Calu3 (cell line): ENCODE measurements around the gene HERC5. TPM values are rescaled to one million over a fixed set of nuclear protein-coding genes. Genes with fewer than 3 reads are reported as not detected.

Experiments
- BruUV-seq: library from RNA; stranded (reverse); fragments of 400-500 nt; replicated peaks from 2 replicates; lab custom pipeline; 2021; lab: Mats Ljungman, UMichigan
- CTCF ChIA-PET: fragments of 300-600 bp; sonication (Branson Sonifier 250); formaldehyde crosslinking; loops from one replicate; lab custom pipeline; 2022; ENCODE audit warnings: antibody characterized with exemption; lab: Charles Lee
- DNase-seq: peaks from one replicate; pipeline ENCODE4 v3.0.0; 2022
- H3K27ac Mint-ChIP-seq: one replicate; pipeline ENCODE4 v1.8.0; 2022; ENCODE audit warnings: mixed read lengths; ENCODE audit not compliant: unreplicated experiment
- H3K27me3 Mint-ChIP-seq: one replicate; pipeline ENCODE4 v1.8.0; 2022; ENCODE audit warnings: mixed read lengths; ENCODE audit not compliant: unreplicated experiment
- H3K36me3 Mint-ChIP-seq: one replicate; pipeline ENCODE4 v1.8.0; 2022; ENCODE audit warnings: mild to moderate bottlenecking, moderate library complexity, mixed read lengths; ENCODE audit not compliant: insufficient read depth, unreplicated experiment
- H3K4me1 Mint-ChIP-seq: one replicate; pipeline ENCODE4 v1.8.0; 2022; ENCODE audit warnings: mild to moderate bottlenecking, low read depth, mixed read lengths; ENCODE audit not compliant: unreplicated experiment
- H3K4me3 Mint-ChIP-seq: one replicate; pipeline ENCODE4 v1.8.0; 2022; ENCODE audit warnings: mild to moderate bottlenecking, low read depth, moderate library complexity, mixed read lengths; ENCODE audit not compliant: unreplicated experiment
- H3K9me3 Mint-ChIP-seq: one replicate; pipeline ENCODE4 v1.8.0; 2022; ENCODE audit warnings: low read depth, mixed read lengths; ENCODE audit not compliant: unreplicated experiment
- CTCF ChIP-seq: fragments of 200-600 bp; IDR thresholded peaks from one replicate; pipeline ENCODE4 v1.8.0; 2022; ENCODE audit warnings: antibody characterized with exemption; ENCODE audit not compliant: unreplicated experiment
- intact Hi-C: fragments of 100-400 bp; cut with micrococcal nuclease; formaldehyde crosslinking; loops from one replicate; pipeline ENCODE4 v1.10.0; 2022; ENCODE audit not compliant: unreplicated experiment
- total RNA-seq: library from RNA; stranded (reverse); gene quantifications from 2 replicates; pipeline ENCODE4 v1.2.3, GENCODE V29; 2022

The HERC5 gene
- total RNA-seq, 1 experiment from 2014 or later: 20.1 TPM

GRCh38 chr4:88477229-88477860 is 20.4 kb downstream of the HERC5 start:
- DNase-seq: no peak
- H3K36me3 Mint-ChIP-seq: no peaks in the 10 kb centered on the region
- no peak overlapping the region for H3K4me3 Mint-ChIP-seq
- CTCF ChIA-PET: no interaction called here
- no peaks in the 10 kb centered on the region for H3K27me3 Mint-ChIP-seq
- no peak for TF ChIP-seq CTCF
- H3K4me1 Mint-ChIP-seq: no peaks in the 10 kb centered on the region
- no peaks in the 10 kb centered on the region for H3K9me3 Mint-ChIP-seq
- intact Hi-C loops: no loop called here
- H3K27ac Mint-ChIP-seq: no peak overlapping the region
- BruUV-seq: no TSS peak

GRCh38 chr4:88478247-88478646 is 21.3 kb downstream of the HERC5 start:
- intact Hi-C loops: no loop called here
- no peaks in the 10 kb centered on the region for H3K4me1 Mint-ChIP-seq

GRCh38 chr4:88481537-88481936 is 24.6 kb downstream of the HERC5 start:
- no peak overlapping the region for H3K27ac Mint-ChIP-seq
- DNase-seq: no peak
- TF ChIP-seq CTCF: no peak
- CTCF ChIA-PET: no interaction called here
- H3K9me3 Mint-ChIP-seq: no peaks in the 10 kb centered on the region
- no TSS peak for BruUV-seq
- H3K4me1 Mint-ChIP-seq: no peaks in the 10 kb centered on the region
- no peak overlapping the region for H3K4me3 Mint-ChIP-seq
- H3K36me3 Mint-ChIP-seq: no peaks in the 10 kb centered on the region
- intact Hi-C loops: no loop called here
- no peaks in the 10 kb centered on the region for H3K27me3 Mint-ChIP-seq

More at GRCh38 chr4:88478247-88478646, 21.3 kb downstream of the HERC5 start:
- CTCF ChIA-PET: no interaction called here
- H3K36me3 Mint-ChIP-seq: no peaks in the 10 kb centered on the region
- DNase-seq: no peak
- no peak overlapping the region for H3K27ac Mint-ChIP-seq
- no peaks in the 10 kb centered on the region for H3K9me3 Mint-ChIP-seq
- H3K27me3 Mint-ChIP-seq: no peaks in the 10 kb centered on the region
- no peak for TF ChIP-seq CTCF
- no peak overlapping the region for H3K4me3 Mint-ChIP-seq
- no TSS peak for BruUV-seq

- no peak for TF ChIP-seq CTCF
- BruUV-seq: no TSS peak
- H3K27ac Mint-ChIP-seq: no peak overlapping the region
- H3K36me3 Mint-ChIP-seq: no peaks in the 10 kb centered on the region
- intact Hi-C loops: no loop called here
- no peaks in the 10 kb centered on the region for H3K27me3 Mint-ChIP-seq
- no peaks in the 10 kb centered on the region for H3K4me1 Mint-ChIP-seq
- no peak for DNase-seq
- CTCF ChIA-PET: interaction anchor here (0.6 kb wide), 1 partner anchor 244 kb away, joined by 5 read pairs; no protein-coding TSS in a partner anchor
- H3K9me3 Mint-ChIP-seq: no peaks in the 10 kb centered on the region
- H3K4me3 Mint-ChIP-seq: no peak overlapping the region
Measured at GRCh38 chr4:88489100-88489761, 32.3 kb downstream of the HERC5 start.
